GM19023 (cell line): ENCODE results near the gene SYT1.

Experiments
- ATAC-seq: cut with Tn5 transposase; IDR thresholded peaks from one replicate; pipeline ENCODE4 v1.9.1; 2021; ENCODE audit warnings: mild to moderate bottlenecking, moderate library complexity; ENCODE audit not compliant: unreplicated experiment

The SYT1 gene

GRCh38 chr12:78888568-78888967 is 24.0 kb downstream of the SYT1 start:
- ATAC-seq = peak; percentile 80

GRCh38 chr12:78891646-78892353 is 27.2 kb downstream of the SYT1 start:
- ATAC-seq = no peak

GRCh38 chr12:78898416-78898815 is 33.8 kb downstream of the SYT1 start:
- ATAC-seq = no peak

DNA sequence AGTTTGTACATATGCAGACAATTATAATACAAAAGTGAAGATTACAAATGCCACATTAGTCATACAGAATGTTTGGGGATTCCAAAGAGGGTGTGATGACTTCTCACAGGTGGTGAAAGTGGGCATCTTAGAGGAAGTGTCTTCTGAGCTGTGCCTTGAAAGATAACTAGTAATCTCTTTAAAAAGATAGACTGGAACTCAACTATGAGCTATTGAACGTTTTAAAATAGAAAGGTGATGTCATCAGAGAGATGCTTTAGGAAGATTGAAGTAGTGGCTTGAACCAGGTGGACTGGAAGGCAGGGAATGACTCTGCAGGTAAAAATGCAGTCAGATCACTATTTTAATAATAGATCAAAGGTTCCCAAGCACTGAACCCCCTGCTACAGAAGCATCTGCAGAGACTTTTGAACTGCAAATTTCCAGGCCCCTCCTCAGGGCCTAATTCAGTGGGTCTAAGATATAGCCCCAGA is 50.3 kb downstream of the SYT1 start:
- ATAC-seq = no peak

GRCh38 chr12:78916845-78917480 is 52.4 kb downstream of the SYT1 start:
- ATAC-seq = no peak

GRCh38 chr12:78917513-78917912 is 52.9 kb downstream of the SYT1 start:
- ATAC-seq = no peak

GRCh38 chr12:78918268-78918667 is 53.7 kb downstream of the SYT1 start:
- ATAC-seq = no peak

GRCh38 chr12:78928200-78929074 is 63.9 kb downstream of the SYT1 start:
- ATAC-seq = no peak

DNA sequence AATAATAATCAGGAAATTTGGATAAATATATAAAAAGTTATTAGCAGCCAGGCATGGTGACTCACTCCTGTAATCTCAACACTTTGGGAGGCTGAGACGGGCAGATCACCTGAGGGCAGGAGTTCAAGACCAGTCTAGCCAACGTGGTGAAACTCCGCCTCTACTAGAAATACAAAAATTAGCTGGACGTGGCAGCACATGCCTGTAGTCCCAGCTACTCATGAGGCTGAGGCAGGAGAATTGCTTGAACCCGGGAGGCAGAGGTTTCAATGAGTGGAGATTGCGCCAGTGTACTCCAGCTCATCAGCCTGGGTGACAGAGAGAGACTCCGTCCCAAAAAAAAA is 64.5 kb downstream of the SYT1 start:
- no peak for ATAC-seq

- ATAC-seq = no peak
These were observed 67.0 kb downstream of the SYT1 start for GRCh38 chr12:78931466-78931990.

GRCh38 chr12:78933014-78933413 is 68.4 kb downstream of the SYT1 start:
- ATAC-seq = no peak

- ATAC-seq = no peak
These were observed 73.9 kb downstream of the SYT1 start for GRCh38 chr12:78938341-78939084.

DNA sequence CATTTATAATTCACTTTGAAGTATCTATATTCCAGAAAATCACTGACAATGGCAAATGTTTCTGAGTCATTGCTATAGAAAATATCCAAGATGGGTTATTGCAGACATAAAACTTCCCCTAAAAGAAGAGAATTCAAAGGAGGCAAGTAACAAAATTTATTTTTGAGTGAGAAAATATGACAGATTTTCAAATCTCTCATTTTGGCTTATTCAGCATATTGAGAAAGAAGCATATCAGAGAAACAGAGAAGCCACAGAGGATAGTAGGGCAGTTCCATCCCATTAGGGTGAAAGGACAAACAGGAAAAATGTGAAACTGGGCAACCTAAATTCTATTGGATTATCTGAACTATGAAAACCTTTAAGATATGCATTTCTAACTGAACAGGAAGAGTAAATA is 85.0 kb downstream of the SYT1 start:
- no peak for ATAC-seq

- no peak for ATAC-seq
These were observed 87.4 kb downstream of the SYT1 start for GRCh38 chr12:78951803-78952551.

GRCh38 chr12:78952552-78952929 is 88.0 kb downstream of the SYT1 start:
- ATAC-seq = no peak

DNA sequence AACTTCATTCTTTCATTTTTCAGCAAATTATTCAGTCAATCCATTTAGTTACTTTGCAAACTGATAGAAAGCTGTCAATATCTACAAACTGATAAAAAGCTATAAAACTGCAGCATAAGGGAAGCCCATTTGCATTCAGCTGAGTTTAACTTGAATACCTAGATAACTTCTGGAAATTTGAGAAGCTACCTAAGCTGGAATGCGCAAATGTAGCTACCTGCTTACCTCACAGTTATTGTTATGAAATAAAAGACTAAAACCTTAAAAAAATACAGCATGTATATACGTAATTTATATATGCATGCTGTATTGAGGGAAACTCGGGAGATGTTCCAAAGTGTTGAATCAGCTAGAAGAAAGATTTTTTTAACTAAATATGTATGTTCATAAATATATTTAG is 94.4 kb downstream of the SYT1 start:
- ATAC-seq = no peak

DNA sequence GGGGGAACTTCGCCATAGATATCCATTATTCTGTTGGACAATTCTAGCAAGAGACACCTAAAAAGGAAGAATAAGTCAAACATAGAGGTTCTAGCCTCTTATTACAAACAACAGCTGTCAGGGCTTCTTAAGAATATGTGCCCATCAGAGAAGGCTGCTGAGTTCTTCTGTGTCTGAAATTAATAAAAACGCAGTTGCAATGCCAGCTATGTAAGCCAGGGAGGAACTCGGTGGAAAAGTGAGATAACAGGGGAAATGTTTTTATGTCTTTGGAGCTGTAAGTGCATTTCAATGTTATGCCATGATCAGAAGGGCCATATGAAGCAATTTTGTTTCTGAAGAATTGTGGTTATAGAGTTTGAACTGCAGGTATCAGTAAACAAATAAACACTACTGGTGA is 95.0 kb downstream of the SYT1 start:
- ATAC-seq = no peak

DNA sequence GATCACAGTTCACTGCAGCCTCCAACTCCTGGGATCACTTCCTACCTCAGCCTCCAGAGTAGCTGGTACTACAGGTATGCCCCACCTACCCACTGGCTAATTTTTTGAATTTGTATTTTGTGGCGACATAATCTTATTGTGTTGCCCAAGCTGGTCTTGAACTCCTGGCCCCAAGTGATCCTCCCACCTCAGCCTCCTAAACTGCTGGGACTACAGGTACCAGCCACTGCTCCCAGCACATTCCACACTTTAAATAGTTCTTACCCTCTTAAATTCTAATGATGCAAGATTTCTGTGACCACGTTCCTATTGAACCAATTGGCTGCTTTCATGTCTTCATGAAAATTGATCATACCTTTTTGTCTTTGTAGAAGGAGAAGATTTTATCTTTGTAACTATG is 96.6 kb downstream of the SYT1 start:
- no peak for ATAC-seq

- ATAC-seq = no peak
These were observed 99.1 kb downstream of the SYT1 start for GRCh38 chr12:78963439-78964227.
